ENCODE data around the gene RHPN2. TPM values are rescaled to one million over a fixed set of nuclear protein-coding genes. Genes with fewer than 3 reads are reported as not detected.

The RHPN2 gene
- total and polyA plus RNA-seq, 2 experiments from 2014 or later = 15.7 to 29.6 TPM

DNA sequence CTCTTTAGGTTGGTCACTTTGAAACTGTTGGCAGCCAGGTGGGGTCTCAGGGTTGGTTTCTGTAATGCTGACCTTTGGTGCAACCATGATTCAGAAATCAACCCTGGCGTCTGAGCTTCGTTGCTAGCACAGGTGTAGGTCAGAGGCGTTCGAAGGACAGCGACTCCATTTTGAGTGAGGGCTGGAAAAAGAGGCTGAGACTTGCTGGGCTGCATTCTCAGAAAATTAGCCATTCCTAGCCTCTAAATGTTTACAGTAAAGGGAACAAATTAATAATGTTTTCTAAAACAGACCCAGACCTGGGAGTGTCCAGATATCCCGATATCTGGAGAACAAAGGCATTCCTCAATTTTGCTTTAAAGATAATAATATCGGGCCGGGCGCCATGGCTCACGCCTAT lies 29.2 kb downstream of the RHPN2 start:
- DNase-seq (ENCODE audit: low spot score) (no peak), ATAC-seq (no peak)
- Mint-ChIP-seq H3K9me3 (peaks cover 24% of the 10 kb centered on the region), H3K27ac (no peak overlapping the region), H3K27me3 (ENCODE audit: insufficient read depth, low read depth, poor library complexity) (peaks cover 4% of the 10 kb centered on the region), H3K36me3 (ENCODE audit: low read depth) (peaks cover 57% of the 10 kb centered on the region), H3K4me1 (peaks cover 13% of the 10 kb centered on the region), H3K4me3 (no peak overlapping the region)
- Histone ChIP-seq H3K4me1 (ENCODE audit: insufficient read depth) (peaks cover 5% of the 10 kb centered on the region; the same call in 1 of the 2 replicates), H2AFZ (no peak overlapping the region), H3K36me3 (ENCODE audit: insufficient read depth) (0 out of 2 replicates have a peak, but pooled peaks cover 3% of the 10 kb centered on the region), H3K27ac (ENCODE audit: low read depth) (no peak overlapping the region), H3K9me2 (ENCODE audit: insufficient read depth) (no peaks in the 10 kb centered on the region), H3K27me3 (ENCODE audit: insufficient read depth) (no peaks in the 10 kb centered on the region), H4K20me1 (replicated peaks; ENCODE audit: insufficient read depth) (no peaks in the 10 kb centered on the region; the same call in 1 of the 2 replicates), H3K79me2 (replicated peaks; ENCODE audit: insufficient read depth) (peaks cover 26% of the 10 kb centered on the region), H3K4me2 (no peak overlapping the region), H3F3A (replicated peaks; ENCODE audit: low read depth) (0 out of 2 replicates have a peak, but pooled peaks cover 4% of the 10 kb centered on the region), H3K4me3 (no peak overlapping the region)
- no peak for TF ChIP-seq NANOG (IDR thresholded peaks at IDR 0.05; ENCODE audit: borderline replicate concordance)
- no peak for TF ChIP-seq STAT1 (IDR thresholded peaks at IDR 0.05; ENCODE audit: unreplicated experiment)
- TF ChIP-seq, protein P1, sequence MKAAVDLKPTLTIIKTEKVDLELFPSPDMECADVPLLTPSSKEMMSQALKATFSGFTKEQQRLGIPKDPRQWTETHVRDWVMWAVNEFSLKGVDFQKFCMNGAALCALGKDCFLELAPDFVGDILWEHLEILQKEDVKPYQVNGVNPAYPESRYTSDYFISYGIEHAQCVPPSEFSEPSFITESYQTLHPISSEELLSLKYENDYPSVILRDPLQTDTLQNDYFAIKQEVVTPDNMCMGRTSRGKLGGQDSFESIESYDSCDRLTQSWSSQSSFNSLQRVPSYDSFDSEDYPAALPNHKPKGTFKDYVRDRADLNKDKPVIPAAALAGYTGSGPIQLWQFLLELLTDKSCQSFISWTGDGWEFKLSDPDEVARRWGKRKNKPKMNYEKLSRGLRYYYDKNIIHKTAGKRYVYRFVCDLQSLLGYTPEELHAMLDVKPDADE (IDR thresholded peaks at IDR 0.05) = no peak
- TF ChIP-seq CREB1 (CRISPR knock-in tag; IDR thresholded peaks at IDR 0.05; ENCODE audit: low read depth) = no peak
- TF ChIP-seq, protein P2, sequence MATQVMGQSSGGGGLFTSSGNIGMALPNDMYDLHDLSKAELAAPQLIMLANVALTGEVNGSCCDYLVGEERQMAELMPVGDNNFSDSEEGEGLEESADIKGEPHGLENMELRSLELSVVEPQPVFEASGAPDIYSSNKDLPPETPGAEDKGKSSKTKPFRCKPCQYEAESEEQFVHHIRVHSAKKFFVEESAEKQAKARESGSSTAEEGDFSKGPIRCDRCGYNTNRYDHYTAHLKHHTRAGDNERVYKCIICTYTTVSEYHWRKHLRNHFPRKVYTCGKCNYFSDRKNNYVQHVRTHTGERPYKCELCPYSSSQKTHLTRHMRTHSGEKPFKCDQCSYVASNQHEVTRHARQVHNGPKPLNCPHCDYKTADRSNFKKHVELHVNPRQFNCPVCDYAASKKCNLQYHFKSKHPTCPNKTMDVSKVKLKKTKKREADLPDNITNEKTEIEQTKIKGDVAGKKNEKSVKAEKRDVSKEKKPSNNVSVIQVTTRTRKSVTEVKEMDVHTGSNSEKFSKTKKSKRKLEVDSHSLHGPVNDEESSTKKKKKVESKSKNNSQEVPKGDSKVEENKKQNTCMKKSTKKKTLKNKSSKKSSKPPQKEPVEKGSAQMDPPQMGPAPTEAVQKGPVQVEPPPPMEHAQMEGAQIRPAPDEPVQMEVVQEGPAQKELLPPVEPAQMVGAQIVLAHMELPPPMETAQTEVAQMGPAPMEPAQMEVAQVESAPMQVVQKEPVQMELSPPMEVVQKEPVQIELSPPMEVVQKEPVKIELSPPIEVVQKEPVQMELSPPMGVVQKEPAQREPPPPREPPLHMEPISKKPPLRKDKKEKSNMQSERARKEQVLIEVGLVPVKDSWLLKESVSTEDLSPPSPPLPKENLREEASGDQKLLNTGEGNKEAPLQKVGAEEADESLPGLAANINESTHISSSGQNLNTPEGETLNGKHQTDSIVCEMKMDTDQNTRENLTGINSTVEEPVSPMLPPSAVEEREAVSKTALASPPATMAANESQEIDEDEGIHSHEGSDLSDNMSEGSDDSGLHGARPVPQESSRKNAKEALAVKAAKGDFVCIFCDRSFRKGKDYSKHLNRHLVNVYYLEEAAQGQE (IDR thresholded peaks at IDR 0.05; ENCODE audit: unreplicated experiment) = no peak
- TF ChIP-seq EZH2phosphoT487 (IDR thresholded peaks at IDR 0.05; ENCODE audit: unreplicated experiment) = no peak
- TF ChIP-seq, protein P3, sequence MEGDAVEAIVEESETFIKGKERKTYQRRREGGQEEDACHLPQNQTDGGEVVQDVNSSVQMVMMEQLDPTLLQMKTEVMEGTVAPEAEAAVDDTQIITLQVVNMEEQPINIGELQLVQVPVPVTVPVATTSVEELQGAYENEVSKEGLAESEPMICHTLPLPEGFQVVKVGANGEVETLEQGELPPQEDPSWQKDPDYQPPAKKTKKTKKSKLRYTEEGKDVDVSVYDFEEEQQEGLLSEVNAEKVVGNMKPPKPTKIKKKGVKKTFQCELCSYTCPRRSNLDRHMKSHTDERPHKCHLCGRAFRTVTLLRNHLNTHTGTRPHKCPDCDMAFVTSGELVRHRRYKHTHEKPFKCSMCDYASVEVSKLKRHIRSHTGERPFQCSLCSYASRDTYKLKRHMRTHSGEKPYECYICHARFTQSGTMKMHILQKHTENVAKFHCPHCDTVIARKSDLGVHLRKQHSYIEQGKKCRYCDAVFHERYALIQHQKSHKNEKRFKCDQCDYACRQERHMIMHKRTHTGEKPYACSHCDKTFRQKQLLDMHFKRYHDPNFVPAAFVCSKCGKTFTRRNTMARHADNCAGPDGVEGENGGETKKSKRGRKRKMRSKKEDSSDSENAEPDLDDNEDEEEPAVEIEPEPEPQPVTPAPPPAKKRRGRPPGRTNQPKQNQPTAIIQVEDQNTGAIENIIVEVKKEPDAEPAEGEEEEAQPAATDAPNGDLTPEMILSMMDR (conservative IDR thresholded peaks at IDR 0.05; ENCODE audit: low read depth in 2 of 2) = no peak
- TF ChIP-seq ZNF114 (CRISPR knock-in tag; IDR thresholded peaks at IDR 0.05) = no peak
- TF ChIP-seq JUNB (IDR thresholded peaks at IDR 0.05; ENCODE audit: unreplicated experiment) = no peak
